ENCODE measurements around the gene POGLUT2. TPM values are rescaled to one million over a fixed set of nuclear protein-coding genes. Genes with fewer than 3 reads are reported as not detected.

The POGLUT2 gene
- total RNA-seq, 2 donors from 2014 or later: 3.9 to 4.4 TPM

DNA sequence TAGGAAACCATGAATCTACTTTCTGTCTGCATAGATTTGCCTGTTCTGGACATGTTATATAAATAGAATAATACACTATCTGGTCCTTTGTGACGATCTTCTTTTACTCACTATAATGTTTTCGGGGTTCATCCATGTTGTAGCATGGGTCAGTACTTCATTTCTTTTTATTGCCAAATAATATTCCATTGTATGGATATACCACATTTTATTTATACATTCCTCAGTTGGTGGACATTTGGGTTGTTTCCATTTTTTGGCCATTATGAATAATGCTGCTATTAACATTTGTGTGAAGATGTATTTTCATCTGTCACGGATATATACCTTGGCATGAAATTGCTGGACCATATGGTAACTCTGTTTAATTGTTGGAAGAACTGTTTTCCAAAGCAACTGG, 6.9 kb upstream of the POGLUT2 start:
- Histone ChIP-seq H3K27me3 (no peaks in the 10 kb centered on the region), H3K9me3 (peaks cover 0 to under 1% of the 10 kb centered on the region in 2 donors), H3K4me1 (peaks cover 0 to 41% of the 10 kb centered on the region in 2 donors), H3K4me3 (no peak overlapping the region), H3K36me3 (peaks cover 3% of the 10 kb centered on the region), H3K27ac (no peak overlapping the region)
- TF ChIP-seq, protein P1, sequence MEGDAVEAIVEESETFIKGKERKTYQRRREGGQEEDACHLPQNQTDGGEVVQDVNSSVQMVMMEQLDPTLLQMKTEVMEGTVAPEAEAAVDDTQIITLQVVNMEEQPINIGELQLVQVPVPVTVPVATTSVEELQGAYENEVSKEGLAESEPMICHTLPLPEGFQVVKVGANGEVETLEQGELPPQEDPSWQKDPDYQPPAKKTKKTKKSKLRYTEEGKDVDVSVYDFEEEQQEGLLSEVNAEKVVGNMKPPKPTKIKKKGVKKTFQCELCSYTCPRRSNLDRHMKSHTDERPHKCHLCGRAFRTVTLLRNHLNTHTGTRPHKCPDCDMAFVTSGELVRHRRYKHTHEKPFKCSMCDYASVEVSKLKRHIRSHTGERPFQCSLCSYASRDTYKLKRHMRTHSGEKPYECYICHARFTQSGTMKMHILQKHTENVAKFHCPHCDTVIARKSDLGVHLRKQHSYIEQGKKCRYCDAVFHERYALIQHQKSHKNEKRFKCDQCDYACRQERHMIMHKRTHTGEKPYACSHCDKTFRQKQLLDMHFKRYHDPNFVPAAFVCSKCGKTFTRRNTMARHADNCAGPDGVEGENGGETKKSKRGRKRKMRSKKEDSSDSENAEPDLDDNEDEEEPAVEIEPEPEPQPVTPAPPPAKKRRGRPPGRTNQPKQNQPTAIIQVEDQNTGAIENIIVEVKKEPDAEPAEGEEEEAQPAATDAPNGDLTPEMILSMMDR (IDR thresholded peaks at IDR 0.05): no peak
- no peak for DNase-seq (ENCODE audit: low spot score)

DNA sequence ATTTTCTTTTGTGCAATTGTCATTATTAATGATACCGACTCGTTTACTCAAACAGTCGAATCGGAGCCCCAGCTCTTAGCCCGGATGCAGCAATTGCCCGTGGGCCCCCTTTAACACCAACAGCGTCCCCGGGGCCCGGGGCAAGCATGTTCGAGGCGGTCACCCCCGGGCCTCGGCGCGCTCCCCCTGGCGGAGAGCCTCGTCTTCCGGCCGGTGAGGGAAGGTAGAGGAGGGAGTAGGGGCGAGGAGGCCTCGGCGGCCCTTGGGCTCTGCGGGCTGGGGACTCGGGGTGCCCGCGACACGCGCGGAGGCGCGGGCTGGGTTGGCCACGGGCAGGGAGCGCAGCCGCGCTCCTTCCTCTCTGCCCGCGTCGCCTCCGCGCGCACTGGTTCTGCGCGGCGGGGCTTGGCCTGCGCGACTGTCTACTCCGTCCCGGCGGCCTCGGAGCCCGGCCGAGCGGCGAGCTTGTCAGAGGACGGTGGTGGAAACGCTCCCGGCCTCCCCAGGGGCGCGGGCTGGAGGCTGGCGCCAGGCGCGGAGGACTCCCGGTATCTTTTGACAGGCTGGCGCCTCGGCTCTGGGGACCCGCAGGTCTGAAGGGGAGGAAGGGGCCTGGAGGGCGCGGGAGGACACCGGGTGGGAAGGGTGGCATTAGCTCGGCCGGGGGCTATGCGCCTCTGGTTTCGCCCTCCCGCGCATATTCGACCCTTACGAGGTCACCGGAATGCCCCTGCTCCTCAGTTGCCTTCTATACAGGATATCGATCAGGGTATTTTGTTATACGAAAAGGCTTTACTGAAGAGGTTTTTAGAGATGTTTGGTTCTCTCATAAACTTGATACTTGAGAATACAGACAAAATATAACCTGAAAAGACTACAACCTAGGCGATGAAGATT, 1.6 kb upstream of the POGLUT2 start:
- TF ChIP-seq, protein P1 (IDR thresholded peaks at IDR 0.05): peak; percentile 87 to 89
- peak; percentile 78 for DNase-seq (ENCODE audit: low spot score)
- no peaks in the 10 kb centered on the region for H3K36me3 ChIP-seq
- H3K9me3 ChIP-seq: no peaks in the 10 kb centered on the region
- peaks cover 0 to 52% of the 10 kb centered on the region in 2 donors for H3K4me1 ChIP-seq
- H3K4me3 ChIP-seq: peak overlapping the region; percentile 73 to 95
- no peaks in the 10 kb centered on the region for H3K27me3 ChIP-seq
- H3K27ac ChIP-seq: peak overlapping the region; percentile 93 to 94

DNA sequence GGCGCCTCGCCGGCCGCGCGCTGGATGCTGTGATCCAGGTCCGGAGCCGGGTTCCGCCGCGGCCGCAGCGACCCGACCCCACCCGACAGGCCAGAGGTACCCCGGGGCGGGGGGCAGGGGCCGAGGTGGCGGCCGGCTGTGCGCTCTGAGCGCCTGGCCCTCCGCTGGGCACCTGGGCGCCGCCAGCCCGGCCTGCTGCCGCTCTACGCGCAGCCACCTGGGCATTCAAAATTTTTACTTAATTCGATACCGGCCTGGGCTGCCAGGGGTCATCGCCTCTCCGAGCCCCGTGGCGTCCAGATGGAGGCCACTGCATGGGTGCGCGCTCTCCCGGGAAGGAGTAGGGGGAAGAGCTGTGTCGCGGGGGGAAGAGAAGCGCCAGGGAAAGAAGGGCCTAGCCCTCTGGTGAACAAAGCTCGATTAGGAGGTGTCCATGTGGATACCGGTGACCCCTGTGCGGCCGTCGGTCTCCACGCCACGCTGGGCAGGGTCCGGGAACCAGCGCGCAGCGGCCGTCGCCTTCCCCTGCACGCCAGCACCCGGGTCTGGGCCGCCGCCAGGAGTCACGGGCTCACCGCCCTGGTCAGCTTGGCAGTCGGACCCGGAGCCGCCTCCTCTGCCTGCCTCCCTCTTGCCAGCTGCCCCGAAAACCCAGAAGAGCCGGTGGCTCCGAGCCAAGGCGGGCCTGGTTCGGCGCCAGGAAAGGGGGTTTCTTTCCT, 809 bp upstream of the POGLUT2 start:
- H3K9me3 ChIP-seq: no peaks in the 10 kb centered on the region
- H3K27ac ChIP-seq: peak overlapping the region; percentile 93 to 94
- DNase-seq (ENCODE audit: low spot score): no peak
- peak overlapping the region; percentile 73 to 95 for H3K4me3 ChIP-seq
- H3K27me3 ChIP-seq: no peaks in the 10 kb centered on the region
- H3K36me3 ChIP-seq: no peaks in the 10 kb centered on the region
- peaks cover 0 to 52% of the 10 kb centered on the region in 2 donors for H3K4me1 ChIP-seq
- TF ChIP-seq, protein P1 (IDR thresholded peaks at IDR 0.05): no peak

DNA sequence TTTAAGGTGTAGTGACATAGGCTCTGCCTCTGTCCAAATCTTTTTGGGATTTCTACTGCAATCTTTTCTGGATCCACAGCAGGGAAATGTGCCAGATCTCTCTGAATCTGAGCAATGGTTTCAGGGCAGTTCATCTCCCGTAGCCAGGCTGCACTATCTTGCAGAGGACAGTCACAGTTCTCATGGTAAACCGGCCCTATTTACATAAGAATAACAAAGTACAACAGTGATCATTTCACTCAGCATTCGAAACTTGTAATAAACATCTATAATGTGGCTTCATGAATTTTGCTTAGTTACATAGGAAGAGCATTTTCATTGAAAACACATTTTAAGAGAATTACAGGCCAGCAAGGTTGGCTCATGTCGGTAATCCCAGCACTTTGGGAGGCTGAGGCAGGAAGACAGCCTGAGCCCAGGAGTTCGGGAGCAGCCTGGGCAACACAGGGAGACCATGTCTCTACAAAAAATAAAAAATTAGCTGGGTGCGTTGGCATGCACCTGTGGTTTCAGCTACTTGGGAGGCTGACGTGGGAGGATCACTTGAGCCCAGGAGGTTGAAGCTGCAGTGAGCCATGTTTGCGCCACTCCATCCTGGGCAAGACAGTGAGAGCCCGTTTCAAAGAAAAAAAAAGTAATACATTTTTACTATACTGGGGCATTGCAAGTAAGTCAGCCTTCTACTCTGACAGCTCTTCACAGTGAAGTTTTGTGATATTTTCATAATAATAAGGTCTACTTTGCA, 5.0 kb downstream of the POGLUT2 start:
- TF ChIP-seq, protein P1 (IDR thresholded peaks at IDR 0.05): no peak
- Histone ChIP-seq H3K4me1 (peaks cover 0 to 13% of the 10 kb centered on the region in 2 donors), H3K27ac (no peak overlapping the region), H3K9me3 (no peaks in the 10 kb centered on the region), H3K27me3 (no peaks in the 10 kb centered on the region), H3K4me3 (no peak overlapping the region), H3K36me3 (peaks cover 15% of the 10 kb centered on the region)
- no peak for DNase-seq (ENCODE audit: low spot score)

DNA sequence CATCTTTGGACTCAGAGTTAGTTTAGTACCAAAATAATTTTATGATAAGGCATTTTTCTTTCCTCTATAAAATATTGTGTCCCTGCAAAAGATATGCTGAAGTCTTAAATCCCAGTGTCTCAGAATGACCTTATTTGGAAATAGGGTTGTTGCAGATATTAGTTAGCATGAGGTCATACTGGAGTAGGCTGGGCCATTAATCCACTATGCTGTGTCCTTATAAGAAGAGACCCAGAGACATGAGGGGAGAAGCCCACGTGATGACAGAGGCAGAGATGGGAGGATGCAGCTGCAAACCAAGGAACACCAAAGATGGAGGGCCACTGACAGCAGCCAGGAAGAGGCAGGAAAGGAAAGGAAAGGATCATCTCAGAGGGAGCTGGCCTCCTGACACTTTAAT, 6.4 kb downstream of the POGLUT2 start:
- H3K36me3 ChIP-seq: peaks cover 21% of the 10 kb centered on the region
- H3K4me1 ChIP-seq: peaks cover 0 to 1% of the 10 kb centered on the region in 2 donors
- no peaks in the 10 kb centered on the region for H3K27me3 ChIP-seq
- H3K4me3 ChIP-seq: no peak overlapping the region
- H3K9me3 ChIP-seq: no peaks in the 10 kb centered on the region
- no peak for DNase-seq (ENCODE audit: low spot score)
- no peak overlapping the region for H3K27ac ChIP-seq
- TF ChIP-seq, protein P1 (IDR thresholded peaks at IDR 0.05): no peak
